GM12878 (cell line): ENCODE results near the gene DENND1A. TPM values are rescaled to one million over a fixed set of nuclear protein-coding genes. Genes with fewer than 3 reads are reported as not detected.

Experiments used
- ATAC-seq: fragments of 200-7000 bp; cut with Tn5 transposase; 3 replicates; pipeline ENCODE4 v1.9.1; 2020; ENCODE audit warnings: mild to moderate bottlenecking, moderate library complexity
- BruUV-seq: library from RNA; stranded (reverse); fragments of 400-500 nt; replicated peaks from 2 replicates; lab custom pipeline; 2021; lab: Mats Ljungman, UMichigan
- CTCF ChIA-PET: fragments of 300-600 bp; sonication (Branson Sonifier 250); formaldehyde crosslinking; extraction: SDS; loops from one replicate; lab custom pipeline; 2021; ENCODE audit warnings: inconsistent platforms; lab: Yijun Ruan, JAX
- POLR2A ChIA-PET: fragments of 350-600 bp; formaldehyde crosslinking; extraction: SDS; loops from one replicate; lab custom pipeline; 2021; ENCODE audit warnings: inconsistent platforms; lab: Charles Lee
- RAD21 ChIA-PET: fragments of 300-600 bp; sonication (Branson Sonifier 250); formaldehyde crosslinking; loops from one replicate; lab custom pipeline; 2023; ENCODE audit warnings: antibody characterized with exemption; ENCODE audit not compliant: unreplicated experiment; lab: Charles Lee
- SMC1A ChIA-PET: fragments of 300-600 bp; sonication (Branson Sonifier 250); formaldehyde crosslinking; loops from one replicate; lab custom pipeline; 2023; ENCODE audit not compliant: unreplicated experiment, uncharacterized antibody; lab: Charles Lee
- DNase-seq: peaks from one replicate; pipeline ENCODE4 v3.0.0-alpha.2; 2011; ENCODE audit warnings: low read depth, low spot score
- FAIRE-seq: peaks from 3 replicates; lab custom pipeline; 2011; peaks lifted over from hg19 to GRCh38; lab: Jason Lieb, UNC
- H2AFZ ChIP-seq: 2 replicates; pipeline ENCODE4 v1.6.0; 2011; ENCODE audit warnings: low read depth, low read length, control low read depth; ENCODE audit not compliant: control insufficient read depth
- H3K27ac ChIP-seq: 2 replicates; pipeline ENCODE4 v1.5.1; 2011; ENCODE audit warnings: control low read depth; ENCODE audit not compliant: control insufficient read depth, insufficient read depth
- H3K27me3 ChIP-seq, 2 experiments: replicated peaks in 1 of 2; 2 replicates each; pipeline versions ENCODE4 v1.6.0 to v1.6.1; 2011; ENCODE audit warnings: low read length in 1 of 2; ENCODE audit not compliant: control insufficient read depth in 2 of 2, insufficient read depth in 2 of 2
- H3K36me3 ChIP-seq, 2 experiments: 2 replicates each; pipeline ENCODE4 v1.5.1; 2011; ENCODE audit warnings: low read length in 1 of 2; ENCODE audit not compliant: control insufficient read depth in 2 of 2, insufficient read depth in 2 of 2
- H3K4me1 ChIP-seq: 2 replicates; pipeline ENCODE4 v1.6.1; 2011; ENCODE audit warnings: mild to moderate bottlenecking, low read length, moderate library complexity, mixed read lengths; ENCODE audit not compliant: control insufficient read depth, insufficient read depth
- H3K4me2 ChIP-seq: 2 replicates; pipeline ENCODE4 v1.6.0; 2011; ENCODE audit warnings: control low read depth; ENCODE audit not compliant: control insufficient read depth, insufficient read depth
- H3K4me3 ChIP-seq: fragments of 200-600 bp; sonication (generic); 2 replicates; pipeline ENCODE4 v1.5.1; 2016
- H3K79me2 ChIP-seq: 2 replicates; pipeline ENCODE4 v1.6.0; 2011; ENCODE audit warnings: low read length; ENCODE audit not compliant: control insufficient read depth, insufficient read depth
- H3K9ac ChIP-seq: 2 replicates; pipeline ENCODE4 v1.8.0; 2011; ENCODE audit warnings: low read length, control low read depth, mixed read lengths; ENCODE audit not compliant: control insufficient read depth, insufficient read depth
- H3K9me3 ChIP-seq: replicated peaks from 3 replicates; pipeline ENCODE4 v1.5.1; 2011; ENCODE audit warnings: mild to moderate bottlenecking, low read length; ENCODE audit not compliant: control insufficient read depth, insufficient read depth
- H4K20me1 ChIP-seq: 2 replicates; pipeline ENCODE4 v1.6.0; 2011; ENCODE audit not compliant: control insufficient read depth, insufficient read depth
- CBX3 ChIP-seq: fragments of 200-600 bp; sonication (generic); IDR thresholded peaks from 2 replicates; pipeline ENCODE4 v1.6.1; 2016; ENCODE audit warnings: low read depth, borderline replicate concordance
- FOXK2 ChIP-seq: fragments of 450-650 bp; IDR thresholded peaks from 2 replicates; pipeline ENCODE4 v1.6.1; 2017; ENCODE audit warnings: mild to moderate bottlenecking, moderate library complexity
- FOXM1 ChIP-seq: IDR thresholded peaks from 2 replicates; pipeline ENCODE4 v1.6.1; 2012; ENCODE audit warnings: low read depth, mild to moderate bottlenecking, inconsistent platforms, low read length, moderate library complexity
- HDAC6 ChIP-seq: fragments of 200-600 bp; sonication (generic); IDR thresholded peaks from one replicate; pipeline ENCODE4 v1.8.0; 2017; ENCODE audit warnings: antibody characterized with exemption; ENCODE audit not compliant: unreplicated experiment
- RB1 ChIP-seq: fragments of 450-650 bp; formaldehyde crosslinking; IDR thresholded peaks from 2 replicates; pipeline ENCODE4 v1.6.1; 2017; ENCODE audit warnings: mild to moderate bottlenecking, borderline replicate concordance
- WGBS: methylation state at CpG from one replicate; pipeline ENCODE4 v1.1.6; 2016; ENCODE audit warnings: low lambda C conversion rate; ENCODE audit not compliant: insufficient replicate concordance, insufficient coverage; ENCODE audit errors: missing lambda C conversion rate; 5-methylcytosine and 5-hydroxymethylcytosine counted together
- in situ Hi-C: fragments of 300-500 bp; cut with MboI; formaldehyde crosslinking; loops from 9 replicates; pipeline ENCODE4 v1.14.3; 2018; ENCODE audit warnings: mixed read lengths
- intact Hi-C: fragments of 100-400 bp; cut with micrococcal nuclease; formaldehyde crosslinking; loops from one replicate; pipeline ENCODE4 v1.14.2; 2022; ENCODE audit not compliant: unreplicated experiment
- polyA plus RNA-seq, 11 experiments: library from polyadenylated mRNA; depleted of rRNA in 4 of 11; unstranded in 6 of 11; stranded (reverse) in 5 of 11; fragments of >200 nt; fragmentation: Nextera tagmentation in 4 of 11; fragmentation: Illumina TruSeq in 1 of 11; extraction: Ambion mirVana in 4 of 11; extraction: Trizol in 1 of 11; gene quantifications; 1 replicate in 1 of 11; 2 replicates in 10 of 11; pipeline versions ENCODE4 v1.2.1 to v1.2.3, GENCODE V29; 2011 to 2016; ENCODE audit warnings: inconsistent platforms in 2 of 11, missing spikeins in 2 of 11, low read depth in 1 of 11
- total RNA-seq, 4 experiments: library from RNA; depleted of rRNA in 3 of 4; stranded (reverse); fragments of >200 nt in 3 of 4; fragmentation: Illumina TruSeq in 1 of 4; extraction: Trizol in 1 of 4; gene quantifications; 2 replicates each; pipeline versions ENCODE4 v1.2.1 to v1.2.3, GENCODE V29; 2013 to 2021

DENND1A gene
- total and polyA plus RNA-seq, 10 of the 15 experiments (the other 5 are each of a cell fraction or from before 2014, with no cell fraction given), result 14.1 to 48.6 (median 35.2) TPM

- TF ChIP-seq FOXK2 (no peak), HDAC6 (no peak), FOXM1 (no peak)
Observed at GRCh38 chr9:123357743-123358059, 572.2 kb downstream of the DENND1A start (continued).

- FAIRE-seq (no peak), ATAC-seq (no peak), DNase-seq (no peak)
- ChIA-PET SMC1A (interaction anchor here (1.0 kb wide), 1 partner anchor 281 kb away, joined by 3 read pairs; no protein-coding TSS in a partner anchor), RAD21 (no interaction called here), POLR2A (no interaction called here), CTCF (interaction anchor here (0.7 kb wide), 1 partner anchor 20 kb away, joined by 3 read pairs; no protein-coding TSS in a partner anchor)
- intact Hi-C loops (loop anchor here (10.0 kb wide), 1 partner anchor 362 kb away; no protein-coding TSS in a partner anchor), in situ Hi-C loops (loop anchor here (10.0 kb wide), 1 partner anchor 892 kb away; no protein-coding TSS in a partner anchor)
- Histone ChIP-seq H3K4me2 (no peak overlapping the region), H3K9me3 (no peaks in the 10 kb centered on the region), H3K27me3 (no peaks in the 10 kb centered on the region; a peak in 1 of 4 replicates), H3K4me1 (peaks cover 17% of the 10 kb centered on the region), H3K4me3 (no peak overlapping the region), H3K36me3 (no peaks in the 10 kb centered on the region), H4K20me1 (no peaks in the 10 kb centered on the region), H2AFZ (no peak overlapping the region), H3K9ac (no peak overlapping the region), H3K27ac (no peak overlapping the region), H3K79me2 (no peaks in the 10 kb centered on the region)
- no peak for TF ChIP-seq CBX3
- no peak for TF ChIP-seq RB1
- BruUV-seq, result no TSS peak
- 41% methylated on average over 19 of the region's 19 CpGs for WGBS
Observed at GRCh38 chr9:123356851-123357742, 572.8 kb downstream of the DENND1A start.
